Measurements from ENCODE around the gene ZBTB39.
"Not testable (repeated sequence)": the region's sequence is repeated elsewhere in the genome, so short reads cannot be mapped to it uniquely, and the experiment has no call there.

Gene ZBTB39

DNA sequence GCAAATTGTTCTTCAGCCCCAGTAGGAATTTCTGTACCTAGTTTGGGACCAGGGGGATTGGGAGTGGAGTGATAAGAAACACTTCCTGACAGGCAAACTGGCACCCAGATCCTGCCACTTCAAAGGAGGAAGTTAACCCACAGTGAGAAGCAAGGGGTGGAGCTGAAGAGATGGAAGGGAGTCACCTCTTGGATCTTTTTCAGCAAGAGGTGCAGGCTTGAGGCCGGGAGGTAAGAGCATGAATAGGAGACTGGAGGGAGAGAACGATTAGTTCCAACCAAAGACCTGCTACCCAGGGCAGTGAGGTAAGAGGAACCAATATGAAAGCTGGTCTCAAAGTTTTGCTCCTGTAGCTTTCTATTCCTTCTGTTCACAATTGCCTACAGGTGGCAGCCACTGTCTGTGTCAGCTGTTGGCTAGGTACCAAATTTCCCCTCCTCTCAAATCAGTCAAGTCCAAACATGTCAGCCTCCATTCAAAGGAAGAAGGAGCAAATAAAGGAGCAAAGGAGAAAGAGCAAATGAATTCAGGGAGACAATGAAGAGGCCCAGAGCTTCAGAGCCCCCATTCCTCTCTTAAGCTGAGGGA, 24.9 kb upstream of the ZBTB39 start:
- peak; percentile 30 for DNase-seq

DNA sequence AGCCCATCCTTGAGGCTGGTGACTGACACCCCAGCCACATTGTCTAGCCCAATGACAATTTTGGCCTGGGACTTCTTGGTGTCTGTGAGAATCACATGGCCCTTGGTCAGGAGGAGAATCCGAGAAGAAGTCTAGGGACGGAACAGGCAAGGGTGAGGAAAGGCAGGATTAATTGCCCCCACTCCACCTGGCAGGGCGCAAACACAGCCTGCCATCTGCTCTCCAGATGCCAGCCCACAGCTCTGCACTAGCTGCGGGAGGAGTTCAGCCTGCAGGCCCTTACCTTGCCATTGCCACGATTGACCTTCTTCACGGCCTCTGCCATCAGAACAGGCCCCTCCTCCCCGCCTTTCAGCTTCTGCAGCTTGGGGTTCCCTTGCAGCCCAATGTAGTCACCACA, 23.1 kb upstream of the ZBTB39 start:
- DNase-seq: no peak

GRCh38 chr12:57027805-57028153, 21.4 kb upstream of the ZBTB39 start:
- no peak for DNase-seq

DNA sequence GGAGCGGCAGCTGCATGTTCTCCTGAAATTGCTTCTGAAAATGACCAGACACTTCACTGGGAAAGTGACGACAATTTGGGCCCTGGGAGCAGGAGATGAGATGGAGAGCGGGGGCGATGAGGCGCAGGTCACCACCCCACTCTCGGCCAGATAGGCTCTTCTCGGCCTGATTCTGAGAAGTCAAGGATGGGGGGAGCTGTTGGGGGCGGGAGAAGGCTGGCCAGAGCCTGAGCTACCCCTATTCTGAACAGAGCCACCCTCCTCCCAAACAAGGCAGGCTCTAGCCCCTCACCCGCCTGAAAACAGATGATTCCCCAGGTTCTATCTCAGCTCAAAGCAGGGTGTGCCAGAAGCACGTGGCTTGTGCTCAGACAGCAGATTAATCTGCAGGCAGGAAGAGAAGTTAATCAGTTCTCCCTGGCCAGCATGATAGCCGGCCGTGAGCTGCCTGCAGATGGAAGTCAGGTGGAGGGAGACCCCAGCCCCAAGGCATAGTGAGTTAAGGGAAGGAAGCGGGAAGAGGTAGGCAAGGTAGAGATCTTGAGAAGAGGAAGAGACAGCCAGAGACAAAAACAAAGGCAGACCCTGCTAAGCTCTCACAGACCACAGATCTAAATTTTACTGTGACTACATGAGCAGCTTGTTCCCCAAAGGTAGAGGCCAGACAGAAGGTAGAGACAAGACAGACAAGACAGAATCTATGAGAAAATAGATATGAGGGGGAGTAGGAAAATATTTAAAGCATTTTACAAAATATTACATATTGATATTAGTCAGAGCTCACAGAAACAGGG, 20.9 kb upstream of the ZBTB39 start:
- DNase-seq: no peak

- no peak for DNase-seq
Measured at GRCh38 chr12:57025196-57025595, 18.9 kb upstream of the ZBTB39 start.

- DNase-seq: not testable (repeated sequence)
Measured at GRCh38 chr12:57022324-57022723, 16.0 kb upstream of the ZBTB39 start.

DNA sequence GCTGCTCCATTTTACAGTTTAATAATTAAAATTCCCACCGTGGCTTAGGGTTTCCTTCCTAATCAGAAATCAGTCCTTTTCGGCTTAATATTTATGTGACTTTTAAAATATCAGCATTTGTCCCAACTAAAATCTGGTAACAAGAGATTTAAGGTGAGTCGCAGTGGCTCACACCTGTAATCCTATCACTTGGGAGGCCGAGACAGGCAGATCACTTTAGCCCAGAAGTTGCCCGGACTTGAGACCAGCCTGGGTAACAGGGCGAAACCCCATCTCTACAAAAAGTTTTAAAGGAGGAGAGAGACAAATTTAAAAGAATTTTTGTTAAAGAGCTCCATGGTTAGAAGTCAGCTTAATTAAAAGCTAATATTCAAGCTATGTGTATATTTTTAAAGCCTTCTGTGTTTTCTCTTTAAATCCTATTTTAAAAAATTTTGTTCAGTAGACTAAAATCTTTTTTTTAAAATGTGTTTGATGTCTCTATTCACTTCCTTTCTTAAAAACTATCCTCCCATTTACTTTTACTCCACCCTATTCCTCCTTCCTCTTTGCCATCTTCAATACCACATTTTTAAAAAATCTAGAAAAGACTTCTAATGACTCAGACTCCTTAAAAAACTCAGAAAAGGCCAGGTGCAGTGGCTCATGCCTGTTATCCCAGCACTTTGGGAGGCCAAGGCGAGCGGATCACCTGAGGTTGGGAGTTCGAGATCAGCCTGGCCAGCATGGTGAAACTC, 13.8 kb upstream of the ZBTB39 start:
- no peak for DNase-seq

DNA sequence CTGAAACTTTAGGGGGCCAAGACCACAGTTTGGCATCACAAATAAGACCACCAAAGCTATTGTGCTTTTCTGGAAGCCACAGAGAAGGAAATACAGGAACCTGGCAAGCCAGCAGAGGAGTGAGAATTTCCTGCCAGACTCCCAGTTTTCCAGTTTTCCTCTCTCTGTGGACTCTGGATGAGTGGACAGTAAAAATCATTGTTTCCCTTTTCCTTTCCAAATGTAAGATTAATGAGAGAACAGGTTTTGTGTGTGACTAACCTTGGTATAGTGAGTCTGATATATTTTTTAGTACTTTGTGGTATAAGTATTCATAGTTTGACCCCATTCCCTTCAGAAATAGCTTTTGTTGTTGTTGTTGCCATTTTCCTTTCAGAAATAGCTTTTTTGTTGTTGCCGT, 12.6 kb upstream of the ZBTB39 start:
- DNase-seq: no peak

GRCh38 chr12:57018353-57018752, 12.0 kb upstream of the ZBTB39 start:
- DNase-seq: not testable (repeated sequence)

DNA sequence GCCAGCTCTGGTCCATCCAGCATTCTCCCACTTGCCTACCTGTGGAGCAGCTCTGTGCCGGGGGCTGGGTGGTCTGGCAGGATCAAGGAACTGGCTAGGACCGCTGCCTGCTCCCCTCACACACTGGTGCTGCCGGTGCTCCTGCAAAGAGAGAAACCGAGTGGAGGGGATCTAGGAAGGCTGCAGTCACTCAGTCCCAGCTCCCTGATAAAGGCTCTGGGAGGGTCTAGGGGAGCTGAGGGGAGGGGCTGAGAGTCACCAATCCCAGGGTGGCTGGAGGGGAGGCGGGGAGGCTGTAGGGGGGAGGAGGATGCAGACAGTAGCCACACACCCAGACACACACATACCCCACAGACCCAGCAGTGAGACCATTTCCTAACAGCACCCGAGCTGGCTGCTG, 10.0 kb upstream of the ZBTB39 start, which contains the start of gene TAC3:
Gene TAC3 (minus strand): TSS at position 182 of the 400 bp plus-strand sequence. CDS start 732 bp downstream, outside the sequence.
- DNase-seq: no peak

DNA sequence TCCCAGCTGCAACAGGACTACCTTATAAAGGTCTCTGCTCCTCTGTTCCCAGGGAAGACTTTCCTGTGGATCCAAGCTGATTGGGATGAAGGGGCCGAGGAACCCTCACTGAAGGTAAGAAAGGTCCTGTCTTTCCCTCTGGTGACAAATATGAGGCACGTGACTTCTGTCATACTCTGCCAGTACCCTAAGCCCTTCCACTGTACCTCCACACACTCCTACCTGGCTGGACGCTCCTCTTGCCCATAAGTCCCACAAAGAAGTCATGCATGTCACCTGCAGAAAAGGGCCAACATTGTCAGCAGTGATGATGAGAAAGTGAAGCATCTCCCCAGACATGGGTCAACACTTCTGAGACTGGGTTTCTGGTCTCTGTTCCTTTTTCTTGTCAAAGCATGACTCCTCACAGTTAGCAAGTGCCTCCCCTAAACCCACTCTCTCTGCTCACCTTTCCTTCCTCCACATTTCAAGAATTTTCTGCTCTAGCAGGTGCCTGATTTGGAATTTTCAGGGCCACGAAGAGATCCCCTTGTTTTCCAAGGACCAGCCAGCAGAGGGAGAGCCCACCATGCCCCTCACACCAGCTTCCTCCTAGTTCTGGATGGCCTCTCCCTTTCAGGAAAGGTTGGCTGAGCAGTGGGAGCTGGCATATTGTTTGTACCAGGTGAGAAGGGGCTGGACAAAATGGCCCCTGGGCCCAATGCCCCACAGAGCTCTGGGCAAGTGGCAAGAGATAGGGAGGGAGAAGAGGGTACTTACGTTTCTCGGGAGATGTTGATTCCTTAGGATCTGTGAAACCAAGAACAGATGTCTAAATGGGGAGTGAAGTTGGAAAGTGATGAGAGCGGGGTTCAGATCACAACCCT, 6.5 kb upstream of the ZBTB39 start:
- DNase-seq: no peak

GRCh38 chr12:57011438-57012424, 5.4 kb upstream of the ZBTB39 start:
- DNase-seq: no peak

DNA sequence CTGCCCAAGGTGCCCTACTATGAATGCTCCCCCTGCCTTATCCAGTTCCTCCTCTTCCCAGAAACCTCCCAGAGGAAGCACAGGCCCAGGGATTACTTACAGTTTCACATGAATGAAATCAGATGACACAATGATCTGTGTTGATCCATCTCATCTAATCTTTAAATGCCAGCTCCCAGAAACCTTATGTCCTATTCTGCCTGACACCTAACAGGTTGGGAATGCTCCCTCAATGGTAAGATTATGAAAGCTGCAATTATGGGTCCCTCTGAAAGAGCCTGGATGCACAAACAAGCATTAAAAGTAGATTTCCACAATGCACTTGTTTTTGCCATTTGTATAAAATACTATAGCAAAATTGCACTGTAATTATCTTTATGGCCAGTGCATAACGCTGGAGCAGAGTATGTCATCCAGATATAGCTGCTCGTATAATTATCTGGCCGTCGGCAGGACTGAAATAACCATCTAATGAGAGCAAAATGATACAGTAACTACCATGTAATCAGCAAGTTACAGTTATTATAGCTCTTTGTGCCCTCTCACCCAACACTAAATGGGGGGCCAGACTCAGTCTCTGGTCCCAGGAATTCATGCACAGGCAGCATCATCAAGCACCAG, 4.4 kb upstream of the ZBTB39 start:
- no peak for DNase-seq

GRCh38 chr12:57009949-57010626, 3.7 kb upstream of the ZBTB39 start:
- DNase-seq: no peak

DNA sequence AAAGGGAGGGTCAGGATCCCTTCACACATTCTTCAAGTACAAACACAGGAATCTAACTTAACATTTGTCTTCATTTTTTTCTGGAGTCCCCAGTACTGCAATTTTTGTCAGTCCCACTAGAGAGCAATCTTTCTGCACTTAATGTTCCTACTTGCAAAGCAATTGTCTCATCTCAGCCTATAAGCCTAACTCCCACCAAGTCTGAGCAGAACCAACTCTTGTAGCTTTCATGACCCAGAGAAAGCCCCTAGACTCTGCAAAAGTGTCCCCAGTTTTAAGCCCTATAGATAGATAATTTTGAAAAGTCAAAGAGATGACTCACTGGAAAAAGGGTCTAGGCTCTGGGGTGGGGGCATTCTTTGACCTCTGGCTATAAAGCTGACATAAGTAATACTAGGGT, 1.8 kb upstream of the ZBTB39 start:
- peak; percentile 17 for DNase-seq

GRCh38 chr12:57006809-57007475, 596 bp upstream of the ZBTB39 start:
- no peak for DNase-seq

DNA sequence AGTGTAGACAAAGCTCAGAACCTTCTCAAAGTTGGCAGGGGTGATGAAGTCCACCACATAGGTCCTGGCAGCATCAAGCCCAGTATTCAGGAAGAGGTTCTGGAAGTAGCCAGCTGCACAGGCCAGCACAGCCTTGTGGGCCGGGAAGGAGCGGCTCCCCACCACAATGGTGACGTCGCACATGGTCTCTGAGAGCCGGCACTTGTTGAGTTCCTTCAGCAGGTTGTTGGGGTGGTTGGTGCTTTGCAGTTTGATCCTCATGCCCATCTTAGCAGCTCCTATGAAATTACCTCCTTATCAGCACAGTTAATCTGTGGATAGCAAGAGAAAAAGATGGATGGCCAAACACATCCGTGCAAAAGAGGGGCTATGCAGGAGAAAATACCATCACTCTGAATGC, 1.7 kb downstream of the ZBTB39 start:
- DNase-seq: no peak

DNA sequence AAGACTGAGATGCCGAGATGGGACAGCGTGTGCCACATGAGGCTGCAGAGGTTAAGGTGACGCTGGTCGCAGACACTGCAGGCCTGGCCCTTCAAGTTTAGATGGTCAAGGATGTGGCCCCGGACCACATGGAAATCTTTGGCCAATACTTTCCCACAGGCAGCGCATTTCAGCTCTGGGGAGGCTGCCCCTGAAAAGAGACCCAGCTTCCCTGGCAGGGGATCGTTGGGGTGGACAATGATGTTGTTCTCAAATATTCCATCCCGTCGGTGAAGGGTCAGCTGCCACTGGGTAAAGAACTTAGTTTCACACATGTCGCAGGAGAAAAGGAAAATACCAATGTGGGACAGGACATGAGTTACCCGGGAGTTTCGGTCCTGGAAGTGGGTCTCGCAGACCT, 3.0 kb downstream of the ZBTB39 start:
- no peak for DNase-seq

- peak; percentile 36 for DNase-seq
Measured at GRCh38 chr12:57001448-57001906, 4.9 kb downstream of the ZBTB39 start.

DNA sequence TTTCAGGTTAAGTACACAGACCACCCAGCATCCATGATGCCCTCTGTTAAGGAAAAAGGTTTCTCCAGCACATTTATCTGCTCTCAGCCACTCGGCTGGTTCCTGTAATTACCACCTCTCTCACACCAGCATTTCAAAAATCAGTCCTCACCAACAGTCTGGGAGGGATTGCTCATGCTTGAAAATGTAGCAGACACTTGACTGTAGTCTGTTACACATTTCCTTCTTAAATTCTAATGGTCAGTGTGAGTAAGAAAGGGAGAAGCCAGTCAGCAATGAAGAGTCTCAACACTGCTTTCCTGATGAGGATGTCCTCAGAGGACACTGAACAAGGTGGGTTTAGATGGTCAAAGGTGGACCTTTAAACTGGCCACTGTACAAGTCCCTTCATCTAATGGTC, 6.0 kb downstream of the ZBTB39 start:
- DNase-seq: no peak

All from NCI-H774 (cell line).